ENCODE measurements around the gene ATP13A4.

Gene ATP13A4

GRCh38 chr3:193506921-193507320, 47.8 kb downstream of the ATP13A4 start:
- no peak overlapping the region for H3K4me3 ChIP-seq (ENCODE audit: low read depth, low read length)
- TF ChIP-seq, protein P1, sequence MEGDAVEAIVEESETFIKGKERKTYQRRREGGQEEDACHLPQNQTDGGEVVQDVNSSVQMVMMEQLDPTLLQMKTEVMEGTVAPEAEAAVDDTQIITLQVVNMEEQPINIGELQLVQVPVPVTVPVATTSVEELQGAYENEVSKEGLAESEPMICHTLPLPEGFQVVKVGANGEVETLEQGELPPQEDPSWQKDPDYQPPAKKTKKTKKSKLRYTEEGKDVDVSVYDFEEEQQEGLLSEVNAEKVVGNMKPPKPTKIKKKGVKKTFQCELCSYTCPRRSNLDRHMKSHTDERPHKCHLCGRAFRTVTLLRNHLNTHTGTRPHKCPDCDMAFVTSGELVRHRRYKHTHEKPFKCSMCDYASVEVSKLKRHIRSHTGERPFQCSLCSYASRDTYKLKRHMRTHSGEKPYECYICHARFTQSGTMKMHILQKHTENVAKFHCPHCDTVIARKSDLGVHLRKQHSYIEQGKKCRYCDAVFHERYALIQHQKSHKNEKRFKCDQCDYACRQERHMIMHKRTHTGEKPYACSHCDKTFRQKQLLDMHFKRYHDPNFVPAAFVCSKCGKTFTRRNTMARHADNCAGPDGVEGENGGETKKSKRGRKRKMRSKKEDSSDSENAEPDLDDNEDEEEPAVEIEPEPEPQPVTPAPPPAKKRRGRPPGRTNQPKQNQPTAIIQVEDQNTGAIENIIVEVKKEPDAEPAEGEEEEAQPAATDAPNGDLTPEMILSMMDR (IDR thresholded peaks at IDR 0.05; ENCODE audit: low read depth, low read length): no peak
- DNase-seq (ENCODE audit: low read depth, low spot score): no peak
- in situ Hi-C loops (cut with HindIII; ENCODE audit: low sequenced_read_pairs): no loop called here

DNA sequence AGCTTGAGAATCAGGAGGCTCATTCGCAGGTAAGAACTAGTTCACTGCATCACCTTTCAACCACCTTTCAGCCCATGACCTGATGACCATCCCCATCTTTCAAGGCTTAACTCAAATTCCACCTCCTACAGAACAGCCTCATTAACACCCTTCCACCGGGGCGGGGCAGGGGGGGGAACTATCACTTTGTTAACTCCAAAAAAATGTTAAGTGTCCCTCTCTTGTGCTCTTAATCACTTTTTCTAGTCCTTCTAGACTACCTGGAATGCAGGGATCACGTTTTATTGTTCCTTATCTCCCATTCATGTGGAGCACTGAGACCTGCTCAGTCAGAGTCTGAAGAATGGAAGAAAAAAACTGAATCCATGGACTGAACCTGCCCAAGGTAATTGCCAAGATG, 51.8 kb downstream of the ATP13A4 start:
- in situ Hi-C loops (cut with HindIII; ENCODE audit: low sequenced_read_pairs): no loop called here
- H3K4me3 ChIP-seq (ENCODE audit: low read depth, low read length): no peak overlapping the region
- DNase-seq (ENCODE audit: low read depth, low spot score): no peak
- TF ChIP-seq, protein P1 (IDR thresholded peaks at IDR 0.05; ENCODE audit: low read depth, low read length): no peak

DNA sequence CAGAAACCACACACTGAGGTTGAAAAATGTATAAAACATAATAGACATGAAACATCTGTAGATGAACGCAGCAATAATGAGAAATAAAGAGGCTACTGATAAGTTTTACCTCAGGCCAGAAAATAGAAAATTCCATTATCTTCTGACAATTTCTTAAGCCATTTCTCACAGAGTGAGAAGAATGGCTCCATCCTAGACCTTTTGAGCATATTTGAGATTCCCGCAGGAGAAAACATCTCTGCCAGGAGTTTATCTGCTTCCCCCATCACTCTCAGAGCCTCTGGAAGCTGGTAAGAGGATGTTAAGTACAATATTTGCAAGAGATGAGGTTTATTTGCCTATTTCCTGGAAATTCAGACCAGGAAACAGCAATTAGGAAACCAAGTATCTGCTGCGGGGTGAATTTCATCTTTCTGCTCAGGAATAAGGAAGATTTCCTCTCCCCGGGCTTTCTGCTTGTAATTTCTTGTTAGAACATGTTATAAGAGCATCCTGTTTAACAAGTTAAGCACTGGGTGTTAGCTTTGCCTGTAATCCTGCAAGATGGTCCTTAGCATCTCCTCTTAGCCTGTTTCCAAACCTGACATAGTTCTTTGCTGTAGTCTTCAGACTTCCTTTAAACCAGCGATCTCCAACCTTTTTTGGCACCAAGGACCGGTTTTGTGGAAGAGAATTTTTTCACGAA, 54.8 kb downstream of the ATP13A4 start:
- no peak overlapping the region for H3K4me3 ChIP-seq (ENCODE audit: low read depth, low read length)
- no peak for DNase-seq (ENCODE audit: low read depth, low spot score)
- in situ Hi-C loops (cut with HindIII; ENCODE audit: low sequenced_read_pairs): no loop called here
- TF ChIP-seq, protein P1 (IDR thresholded peaks at IDR 0.05; ENCODE audit: low read depth, low read length): no peak

- H3K4me3 ChIP-seq (ENCODE audit: low read depth, low read length): no peak overlapping the region
- TF ChIP-seq, protein P1 (IDR thresholded peaks at IDR 0.05; ENCODE audit: low read depth, low read length): no peak
- no peak for DNase-seq (ENCODE audit: low read depth, low spot score)
- in situ Hi-C loops (cut with HindIII; ENCODE audit: low sequenced_read_pairs): no loop called here
Observed at GRCh38 chr3:193499136-193499770, 55.4 kb downstream of the ATP13A4 start.

- in situ Hi-C loops (cut with HindIII; ENCODE audit: low sequenced_read_pairs): no loop called here
- TF ChIP-seq, protein P1 (IDR thresholded peaks at IDR 0.05; ENCODE audit: low read depth, low read length): no peak
- no peak for DNase-seq (ENCODE audit: low read depth, low spot score)
- H3K4me3 ChIP-seq (ENCODE audit: low read depth, low read length): no peak overlapping the region
Observed at GRCh38 chr3:193498215-193498614, 56.5 kb downstream of the ATP13A4 start.

DNA sequence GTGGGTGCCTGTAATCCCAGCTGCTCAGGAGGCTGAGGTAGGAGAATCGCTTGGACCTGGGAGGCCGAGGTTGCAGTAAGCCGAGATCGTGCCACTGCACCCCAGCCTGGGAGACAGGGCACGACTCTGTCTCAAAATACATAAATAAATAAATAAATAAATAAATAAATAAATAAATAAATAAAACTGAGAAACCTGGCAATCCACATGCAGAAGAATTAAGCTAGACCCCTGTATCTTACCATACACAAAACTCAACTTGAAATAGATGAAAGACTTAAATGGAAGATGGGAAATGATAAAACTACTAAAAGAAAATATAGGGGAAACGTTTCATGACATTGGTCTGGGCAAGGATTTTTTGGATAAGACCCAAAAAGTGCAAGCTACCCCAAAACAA, 58.0 kb downstream of the ATP13A4 start:
- TF ChIP-seq, protein P1 (IDR thresholded peaks at IDR 0.05; ENCODE audit: low read depth, low read length): no peak
- no peak for DNase-seq (ENCODE audit: low read depth, low spot score)
- in situ Hi-C loops (cut with HindIII; ENCODE audit: low sequenced_read_pairs): no loop called here
- no peak overlapping the region for H3K4me3 ChIP-seq (ENCODE audit: low read depth, low read length)

All from astrocyte of the spinal cord (primary cell).